NCI-H82 treated with DMSO at 0.1 percent for 48 hours (cell line): ENCODE data around the gene CARD9.

Source experiments
- DNase-seq: peaks from one replicate; lab custom pipeline; 2025; ENCODE audit not compliant: unreplicated experiment; lab: John Stamatoyannopoulos, UW

Gene CARD9

GRCh38 chr9:136402067-136402466 lies 28.6 kb upstream of the CARD9 start:
- no peak for DNase-seq

DNA sequence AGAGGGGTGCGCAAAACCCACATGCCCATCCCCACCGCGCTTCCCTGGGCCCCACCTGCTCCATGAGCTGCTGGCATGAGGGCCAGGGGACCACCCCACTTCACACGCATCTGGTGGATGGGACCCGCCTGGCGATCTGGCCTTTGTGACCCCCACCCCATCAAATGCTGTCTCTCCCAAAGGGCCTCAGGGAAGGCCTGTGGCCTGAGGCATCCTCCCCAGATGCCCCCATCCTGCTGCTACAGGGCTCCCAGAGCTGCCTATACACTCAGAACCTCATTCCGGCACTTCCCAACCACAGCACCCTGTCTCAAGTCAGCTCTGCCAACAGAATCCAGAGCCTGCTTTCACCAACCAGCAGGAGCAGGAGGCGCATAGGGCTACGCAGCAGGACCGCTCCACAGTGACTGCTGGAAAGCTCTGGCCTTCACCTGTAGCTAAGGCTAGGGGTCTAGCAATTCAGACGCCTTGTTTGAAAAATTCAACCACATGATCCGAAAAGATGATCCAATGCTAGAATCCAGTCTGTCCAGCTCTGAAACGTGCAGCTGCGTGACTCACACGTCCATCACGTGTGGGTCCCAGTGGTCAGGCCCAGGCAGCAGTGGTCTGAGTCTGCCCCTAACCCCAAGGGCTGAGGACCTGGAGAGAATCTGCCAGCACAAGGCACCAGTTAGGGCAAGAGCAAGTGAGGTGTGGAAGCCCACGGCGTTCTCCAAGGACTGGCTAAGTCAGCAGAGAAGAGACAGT lies 27.9 kb upstream of the CARD9 start:
- DNase-seq, result no peak

DNA sequence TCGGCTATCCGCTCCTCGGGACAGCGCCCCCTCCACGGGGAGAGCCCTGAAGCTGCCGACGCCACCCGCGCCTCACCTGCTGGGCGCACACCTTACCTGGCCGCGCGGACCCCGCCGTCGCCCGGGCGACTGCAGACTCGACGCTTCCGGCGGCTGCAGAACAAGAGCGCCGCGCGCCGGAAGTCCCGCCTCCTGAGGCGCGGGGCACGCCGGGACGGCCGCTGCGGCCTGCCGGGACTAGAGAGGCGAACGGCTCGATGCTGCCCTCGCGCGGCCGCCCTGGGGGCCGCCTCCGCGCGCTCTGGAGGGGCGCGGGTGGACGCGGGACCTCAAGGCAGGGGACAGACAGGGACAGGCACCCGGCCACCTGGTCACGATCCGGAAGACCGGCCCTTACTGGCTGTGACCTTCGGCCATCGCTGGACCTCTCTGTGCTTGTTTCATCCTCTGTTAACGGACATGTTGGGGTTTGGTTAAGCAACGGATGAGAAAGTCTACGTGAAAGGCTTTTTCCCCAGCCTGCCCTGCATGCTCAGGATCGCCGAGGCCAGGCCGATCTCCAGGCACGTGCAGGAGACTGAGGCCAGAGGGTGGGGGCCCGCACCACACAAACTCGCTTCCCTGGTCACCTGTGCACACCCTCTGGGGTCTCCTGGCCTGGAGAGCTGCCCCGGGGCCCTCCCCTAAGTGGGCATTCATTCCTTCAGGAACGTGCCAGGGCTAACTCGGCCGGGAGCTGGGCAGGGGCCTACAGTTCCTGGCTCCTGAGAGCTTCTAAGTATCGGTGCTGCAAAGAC lies 26.8 kb upstream of the CARD9 start, which contains the start of gene SNAPC4:
Gene SNAPC4 (minus strand): TSS at position 133 of the 797 bp plus-strand sequence. CDS start 1,742 bp downstream, outside the sequence.
- DNase-seq, result peak; percentile 52

DNA sequence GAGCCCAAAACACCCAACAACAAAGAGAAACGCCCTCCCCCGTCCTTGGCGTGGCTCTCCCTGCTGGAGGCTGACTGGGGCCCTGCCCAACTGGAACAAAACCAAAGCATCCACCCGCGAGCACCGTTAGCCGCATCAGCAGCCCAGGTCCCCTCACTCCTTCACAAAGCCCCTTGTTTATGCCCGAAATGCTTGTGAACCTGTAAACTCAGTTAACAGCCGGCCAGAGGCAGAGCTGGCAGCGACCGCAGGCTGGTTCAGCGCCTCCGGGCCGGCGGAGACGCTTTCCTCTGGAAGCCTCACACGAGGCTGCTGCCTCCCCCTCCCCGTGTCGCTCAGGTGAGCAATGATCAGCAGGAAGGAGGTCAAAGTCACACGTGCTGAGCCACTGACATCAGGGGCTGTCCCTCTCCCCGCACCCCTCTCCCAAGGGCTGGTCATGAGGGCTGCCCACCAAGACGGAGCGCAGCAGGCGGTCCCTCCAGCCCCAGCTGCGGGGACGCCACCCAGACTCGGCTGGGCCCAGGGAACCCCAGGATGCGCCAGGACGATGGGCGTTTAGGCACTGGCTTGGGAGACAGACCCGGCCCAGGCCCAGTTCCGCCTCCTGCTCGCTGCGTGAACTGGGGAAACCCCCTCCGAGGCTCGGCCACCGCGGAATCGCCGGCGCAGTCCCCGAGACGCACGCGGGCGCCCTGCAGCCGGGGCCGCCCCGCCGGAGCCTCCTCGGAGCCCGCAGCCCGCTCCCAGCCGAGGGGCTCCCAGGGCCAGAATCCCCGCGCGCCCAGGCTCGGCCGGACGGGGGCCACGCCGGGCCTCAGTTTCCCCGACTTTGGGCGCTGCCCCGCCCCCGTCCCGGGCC lies 25.9 kb upstream of the CARD9 start:
- DNase-seq, result no peak

- no peak for DNase-seq
Observed at GRCh38 chr9:136398286-136398685, 24.8 kb upstream of the CARD9 start.

DNA sequence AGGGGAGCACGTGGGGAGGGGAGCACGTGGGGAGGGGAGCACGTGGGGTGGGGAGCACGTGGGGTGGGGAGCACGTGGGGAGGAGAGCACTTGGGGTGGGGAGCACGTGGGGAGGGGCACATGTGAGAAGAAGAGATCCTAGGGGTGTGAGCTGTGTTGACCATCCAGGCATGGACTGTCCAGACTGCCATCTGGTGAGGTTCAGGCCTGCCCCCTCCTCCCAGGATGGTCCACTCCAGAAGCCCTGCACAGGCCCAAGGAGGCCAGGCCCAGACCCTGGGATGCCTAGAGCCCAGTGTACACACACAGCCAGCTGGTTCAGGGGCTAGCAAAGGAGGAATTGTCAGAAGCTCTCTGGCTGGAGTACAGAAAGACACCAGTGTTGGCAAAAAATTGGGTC lies 24.2 kb upstream of the CARD9 start:
- DNase-seq, result no peak

- no peak for DNase-seq
Observed at GRCh38 chr9:136396219-136396515, 22.7 kb upstream of the CARD9 start.

GRCh38 chr9:136395345-136396218 lies 22.1 kb upstream of the CARD9 start:
- no peak for DNase-seq

- DNase-seq, result no peak
Observed at GRCh38 chr9:136395020-136395340, 21.5 kb upstream of the CARD9 start.

- DNase-seq, result no peak
Observed at GRCh38 chr9:136394312-136395019, 21.0 kb upstream of the CARD9 start.

DNA sequence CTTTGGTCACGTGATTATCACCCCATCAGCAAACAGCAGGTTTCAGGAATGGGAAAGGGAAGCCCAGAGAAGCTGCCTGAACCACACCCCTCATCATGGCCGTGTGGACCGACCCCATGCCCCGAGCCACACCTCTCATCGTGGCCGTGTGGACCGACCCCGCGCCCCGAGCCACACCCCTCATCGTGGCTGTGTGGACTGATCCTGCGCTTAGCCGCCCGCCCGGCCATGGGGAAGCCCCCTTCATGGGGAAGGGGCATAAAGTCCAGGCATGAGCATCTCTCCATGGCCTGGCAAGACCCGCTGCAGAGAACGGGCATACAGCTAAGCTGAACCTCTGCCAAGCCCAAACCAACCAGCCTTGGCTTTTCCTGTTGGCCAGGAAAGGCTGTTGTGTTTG lies 20.1 kb upstream of the CARD9 start:
- DNase-seq, result no peak

DNA sequence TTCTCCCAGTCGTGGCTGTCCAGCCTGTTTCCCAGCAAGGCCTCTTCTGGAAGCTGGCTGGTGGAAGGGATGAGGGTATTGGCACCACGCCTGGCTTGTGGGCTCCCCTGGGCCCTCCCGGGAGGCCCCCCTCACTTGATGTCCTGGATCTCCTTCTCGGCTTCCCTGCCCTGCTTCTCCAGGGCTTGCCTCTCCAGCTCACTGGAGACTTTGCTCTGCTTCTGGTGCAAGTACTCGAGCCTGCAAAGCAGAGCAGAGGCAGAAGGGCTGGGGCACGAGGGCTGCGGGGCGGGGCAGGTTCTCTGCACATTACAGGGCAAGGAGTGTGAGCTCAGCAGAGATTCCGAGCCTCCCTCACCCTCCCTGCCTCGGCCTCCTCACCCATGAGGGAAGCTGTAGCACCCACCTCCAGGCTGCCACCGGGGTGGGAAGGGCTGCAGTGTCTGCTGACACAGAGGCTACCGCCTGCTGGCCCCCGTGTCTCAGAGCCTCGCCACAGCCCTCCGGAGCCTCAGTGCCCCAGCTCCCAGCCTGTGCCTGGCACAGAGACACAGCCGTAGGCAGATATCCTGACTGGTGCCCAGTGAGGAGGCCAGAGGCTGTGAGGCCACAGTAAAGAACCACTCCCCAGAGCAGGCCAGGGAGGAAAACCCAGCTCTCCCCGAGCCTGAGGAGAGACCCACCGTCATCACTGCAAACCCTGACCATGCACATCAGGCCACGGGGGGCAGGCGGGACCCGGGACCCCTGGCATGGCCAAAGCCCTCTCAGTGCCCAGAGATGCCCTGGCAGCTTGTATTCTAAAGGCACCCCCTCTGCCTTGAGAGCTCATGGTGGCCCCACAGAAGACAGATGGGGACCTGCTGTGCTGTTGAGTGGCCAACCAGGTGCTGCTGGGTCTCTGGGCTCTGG lies 19.3 kb upstream of the CARD9 start:
- DNase-seq, result no peak

DNA sequence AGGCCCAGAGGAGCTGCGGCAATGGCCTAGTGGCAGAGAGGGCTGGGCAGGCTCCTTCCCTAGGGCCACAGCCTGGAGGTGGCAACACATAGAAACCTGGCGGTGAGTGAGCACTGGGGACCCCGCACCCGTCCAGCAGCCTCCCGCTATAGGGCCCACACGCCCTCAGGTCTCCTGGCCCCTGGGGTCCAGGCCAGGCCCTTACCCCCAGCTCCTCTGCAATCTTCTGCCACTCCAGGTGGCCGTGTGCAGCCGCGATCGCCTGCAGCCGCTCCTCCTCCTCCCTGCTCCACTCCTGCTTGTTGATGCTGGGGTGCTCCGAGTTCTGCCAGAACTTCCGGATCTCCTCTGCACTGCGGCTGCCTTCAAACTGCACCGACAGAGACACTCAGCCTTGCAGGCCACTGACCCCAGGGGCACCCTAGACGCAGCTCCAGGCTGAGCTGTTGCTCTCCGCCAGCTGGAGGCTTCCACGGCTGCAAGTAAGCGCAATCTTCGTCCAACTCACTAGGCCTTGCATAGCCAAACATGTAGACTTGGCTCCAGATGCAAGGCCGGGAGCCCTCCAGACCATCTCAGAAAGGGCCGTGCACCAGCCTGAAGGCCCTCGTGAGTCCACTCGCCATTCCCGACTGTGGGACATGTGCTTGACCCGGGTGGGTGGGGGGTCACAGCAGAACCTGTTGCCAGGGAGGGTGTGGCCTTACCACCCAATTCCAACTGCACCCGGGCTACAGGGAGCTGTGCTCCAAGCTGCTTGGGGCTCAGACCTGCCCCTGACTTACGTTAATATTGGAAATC lies 18.5 kb upstream of the CARD9 start:
- DNase-seq, result no peak

DNA sequence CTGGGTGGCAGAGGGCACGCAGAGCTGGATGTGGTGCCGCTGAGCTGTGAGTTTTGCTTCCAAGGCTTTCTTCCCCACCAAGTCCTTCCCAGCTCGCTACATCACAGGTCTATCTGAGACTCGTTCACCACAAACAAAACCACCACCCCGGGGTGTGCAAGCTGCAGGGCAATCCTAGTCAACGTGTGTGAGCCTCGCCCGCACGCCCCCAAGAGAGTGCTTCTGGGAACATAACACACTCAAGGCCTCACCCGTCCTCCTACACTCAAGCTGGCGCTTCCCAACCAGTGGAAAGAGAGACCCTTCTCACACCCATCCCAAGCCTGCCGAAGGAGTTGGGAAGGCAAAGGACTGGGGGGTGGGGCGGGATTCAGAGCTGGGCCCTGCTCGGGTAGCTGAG lies 15.9 kb upstream of the CARD9 start:
- DNase-seq, result no peak

DNA sequence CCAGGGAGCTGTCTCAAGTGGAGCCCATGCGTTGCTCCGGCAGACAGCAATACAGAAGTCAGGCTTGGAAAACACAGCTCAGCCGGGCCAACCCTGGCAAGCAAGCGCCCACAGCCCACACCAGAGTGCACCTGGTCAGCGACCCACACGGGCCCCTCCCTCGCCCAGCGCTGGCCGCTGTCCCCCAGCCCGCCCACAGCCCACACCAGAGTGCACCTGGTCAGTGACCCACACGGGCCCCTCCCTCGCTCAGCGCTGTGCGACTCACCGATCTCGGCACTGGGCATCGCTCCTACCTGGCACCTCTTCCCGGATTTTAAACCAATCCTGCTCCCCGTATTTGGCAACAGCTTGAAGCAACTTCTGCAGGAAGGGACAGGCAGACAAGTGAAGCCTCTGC lies 13.7 kb upstream of the CARD9 start:
- no peak for DNase-seq

DNA sequence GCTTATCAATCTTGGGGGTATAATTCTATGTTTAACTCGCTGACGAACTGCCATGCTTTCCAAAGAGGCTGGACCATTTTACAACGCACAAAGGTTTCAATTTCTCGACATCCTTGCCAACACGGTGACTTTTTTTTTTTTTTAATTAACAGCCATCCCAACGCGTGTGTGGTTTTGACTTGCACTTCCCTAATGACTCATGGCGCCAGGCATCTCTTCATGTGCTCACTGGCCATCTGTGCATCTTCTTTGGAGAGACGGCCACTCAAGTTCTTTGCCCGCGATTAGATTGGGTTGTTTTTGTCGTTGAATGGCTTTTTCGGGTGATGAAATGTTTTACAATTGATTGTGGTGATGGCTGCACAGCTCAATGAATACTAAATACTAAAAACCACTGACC lies 12.5 kb upstream of the CARD9 start:
- no peak for DNase-seq

GRCh38 chr9:136385015-136385414 lies 11.5 kb upstream of the CARD9 start:
- DNase-seq, result no peak

DNA sequence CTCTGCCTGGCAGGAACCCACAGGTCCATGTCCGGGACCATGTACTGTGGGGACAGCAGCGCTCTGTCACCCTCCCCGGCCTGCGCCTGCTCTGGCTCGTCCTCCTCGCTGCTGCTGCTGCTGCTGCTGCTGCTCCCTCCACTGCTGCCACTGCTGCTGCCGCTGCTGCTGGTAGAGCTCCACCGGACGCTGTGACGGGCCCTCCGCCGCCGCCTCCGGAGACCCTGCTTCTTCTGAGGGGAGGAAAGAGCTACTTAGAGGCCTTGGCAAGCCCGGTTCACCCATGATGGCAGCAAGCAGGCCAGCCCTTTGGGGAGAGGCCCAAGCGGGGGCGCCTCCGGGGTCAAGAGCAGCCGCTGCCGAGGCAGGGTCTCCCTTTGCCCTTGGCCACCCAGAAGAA lies 10.0 kb upstream of the CARD9 start:
- DNase-seq, result no peak
